ENCODE results near the gene PLOD1.
"Not testable (repeated sequence)": the region's sequence is repeated elsewhere in the genome, so short reads cannot be mapped to it uniquely, and the experiment has no call there.

The PLOD1 gene

DNA sequence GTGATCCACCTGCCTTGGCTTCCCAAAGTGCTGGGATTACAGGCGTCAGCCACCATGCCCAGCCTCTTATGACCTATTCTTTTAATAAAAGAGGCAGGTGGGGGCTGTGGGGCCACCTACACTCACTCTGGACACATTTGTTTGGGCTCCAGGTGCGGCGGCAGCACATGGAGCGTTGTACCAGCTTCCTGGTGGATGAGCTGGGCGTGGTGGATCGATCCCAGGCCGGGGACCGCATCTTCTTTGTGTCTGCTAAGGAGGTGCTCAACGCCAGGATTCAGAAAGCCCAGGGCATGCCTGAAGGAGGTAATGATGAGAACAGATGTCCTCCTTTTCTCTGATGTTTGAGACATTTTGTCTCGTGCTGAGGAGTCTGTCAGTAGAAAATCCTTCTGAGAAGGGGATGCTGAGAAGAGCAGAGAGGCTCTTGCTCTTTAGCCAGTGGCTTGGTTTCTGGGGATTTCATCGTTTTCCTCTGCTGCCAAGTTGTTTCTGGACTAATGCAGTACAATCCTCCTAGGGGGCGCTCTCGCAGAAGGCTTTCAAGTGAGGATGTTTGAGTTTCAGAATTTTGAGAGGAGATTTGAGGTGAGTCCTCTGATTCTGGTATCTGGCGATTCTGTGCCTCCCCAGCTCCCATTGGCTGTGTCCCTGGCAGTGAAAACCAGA is 66.9 kb downstream of the PLOD1 start:
- in situ Hi-C loops (cut with MboI; ENCODE audit: low sequenced_read_pairs) = no loop called here

DNA sequence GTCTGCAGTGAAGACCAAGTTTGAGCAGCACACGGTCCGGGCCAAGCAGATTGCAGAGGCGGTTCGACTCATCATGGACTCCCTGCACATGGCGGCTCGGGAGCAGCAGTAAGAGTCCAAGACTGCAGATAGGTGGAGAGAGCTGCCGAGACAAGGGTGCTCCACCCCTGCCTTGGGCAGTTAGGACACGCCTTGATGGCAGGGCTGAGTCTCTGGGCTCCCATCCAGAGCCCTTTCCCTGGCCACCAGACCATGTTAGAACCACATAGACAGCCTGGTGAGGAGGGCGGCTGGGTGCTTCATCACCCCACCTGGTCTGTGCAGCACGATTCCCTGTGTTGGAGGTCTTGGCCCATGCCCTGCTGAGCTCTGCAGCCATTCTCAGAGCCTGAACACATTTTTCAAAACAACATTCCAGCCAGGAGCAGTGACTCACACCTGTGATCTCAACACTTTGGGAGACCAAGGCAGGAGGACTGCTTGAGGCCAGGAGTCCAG is 67.5 kb downstream of the PLOD1 start:
- in situ Hi-C loops (cut with MboI; ENCODE audit: low sequenced_read_pairs) = no loop called here

DNA sequence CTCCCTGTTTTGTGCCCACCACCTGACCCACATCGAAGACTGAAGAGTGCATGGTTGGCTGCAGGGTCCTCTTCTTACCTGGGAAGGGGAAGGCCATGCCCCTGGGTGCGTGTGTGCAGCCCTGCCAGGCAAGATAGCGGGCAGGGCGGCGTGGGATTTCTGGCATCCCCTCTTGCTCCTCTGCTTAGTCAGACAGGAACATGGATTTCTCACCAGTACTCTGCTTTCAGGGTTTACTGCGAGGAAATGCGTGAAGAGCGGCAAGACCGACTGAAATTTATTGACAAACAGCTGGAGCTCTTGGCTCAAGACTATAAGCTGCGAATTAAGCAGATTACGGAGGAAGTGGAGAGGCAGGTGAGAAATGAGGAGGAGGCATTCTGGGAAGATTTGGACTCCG is 69.2 kb downstream of the PLOD1 start:
- in situ Hi-C loops (cut with MboI; ENCODE audit: low sequenced_read_pairs) = no loop called here

DNA sequence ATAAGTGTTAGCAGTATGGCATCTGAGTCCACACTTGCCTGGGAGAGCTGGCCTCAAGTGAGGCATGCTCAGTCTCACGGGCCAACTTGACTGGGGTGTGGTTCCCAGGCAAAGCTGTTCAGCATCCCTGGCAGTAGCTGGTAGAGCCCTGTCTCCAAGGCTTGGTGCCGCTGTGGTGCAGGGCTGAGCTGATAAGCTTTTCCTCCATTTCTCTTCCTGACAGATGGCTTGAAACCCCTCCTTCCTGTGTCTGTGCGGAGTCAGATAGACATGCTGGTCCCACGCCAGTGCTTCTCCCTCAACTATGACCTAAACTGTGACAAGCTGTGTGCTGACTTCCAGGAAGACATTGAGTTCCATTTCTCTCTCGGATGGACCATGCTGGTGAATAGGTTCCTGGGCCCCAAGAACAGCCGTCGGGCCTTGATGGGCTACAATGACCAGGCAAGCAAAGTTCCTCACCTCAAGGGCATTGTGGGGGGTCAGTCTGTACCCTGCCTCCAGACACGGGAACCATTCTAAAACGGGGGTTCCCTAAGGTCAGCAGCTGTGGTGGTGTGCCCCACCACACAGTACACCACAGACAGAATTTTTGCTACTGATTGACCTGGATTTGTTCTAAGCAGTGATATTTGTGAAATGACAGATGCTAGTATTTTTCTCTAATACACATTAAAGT is 71.1 kb downstream of the PLOD1 start:
- in situ Hi-C loops (cut with MboI; ENCODE audit: low sequenced_read_pairs) = no loop called here

DNA sequence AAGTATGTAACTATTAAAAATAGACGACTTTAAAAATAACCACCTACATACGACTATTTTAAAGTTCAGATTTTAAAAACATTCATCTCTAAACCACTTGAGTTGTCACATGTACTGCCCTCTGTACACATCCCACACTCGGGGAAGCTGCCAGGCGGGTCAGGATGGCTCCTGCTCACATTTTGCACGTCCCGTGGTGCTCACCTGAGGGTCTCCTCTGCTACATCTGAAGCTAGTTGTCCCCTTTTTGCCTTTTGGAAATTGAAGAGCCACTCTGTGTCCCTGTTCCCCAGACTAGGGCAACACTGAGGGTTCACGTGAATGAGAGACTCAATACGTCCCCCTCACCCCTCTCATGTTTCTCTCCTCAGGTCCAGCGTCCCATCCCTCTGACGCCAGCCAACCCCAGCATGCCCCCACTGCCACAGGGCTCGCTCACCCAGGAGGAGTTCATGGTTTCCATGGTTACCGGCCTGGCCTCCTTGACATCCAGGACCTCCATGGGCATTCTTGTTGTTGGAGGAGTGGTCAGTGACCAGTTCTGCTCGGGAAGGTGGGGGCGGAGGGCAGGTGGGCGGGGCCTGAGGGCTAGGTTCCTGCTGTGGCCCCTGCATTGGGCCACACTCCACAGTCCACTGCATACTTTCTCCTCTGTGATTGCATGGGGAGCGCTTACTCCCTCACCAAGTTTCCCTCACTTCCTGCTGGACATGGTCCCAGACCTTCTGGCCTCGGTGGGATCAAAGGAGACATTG is 71.8 kb downstream of the PLOD1 start:
- in situ Hi-C loops (cut with MboI; ENCODE audit: low sequenced_read_pairs) = no loop called here

DNA sequence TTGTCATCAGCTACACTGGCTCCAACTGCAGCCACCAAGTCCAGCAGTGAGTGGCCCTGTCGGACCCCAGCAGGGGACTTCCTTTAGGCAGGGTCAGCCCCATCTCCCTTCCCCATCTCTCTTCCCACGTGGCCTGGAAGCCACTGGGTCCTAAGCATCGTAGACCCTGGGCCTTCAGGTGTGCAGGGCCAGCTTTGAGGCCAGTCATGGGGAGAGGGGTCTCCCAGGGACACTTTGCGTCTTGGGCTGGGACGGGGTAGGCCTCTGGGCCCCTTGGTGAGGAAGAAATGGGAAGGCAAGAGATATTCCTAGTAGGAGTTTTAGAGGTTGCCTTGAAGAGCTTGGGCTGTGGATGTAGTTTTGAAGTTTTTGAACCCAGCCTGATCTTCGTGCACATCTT is 72.7 kb downstream of the PLOD1 start:
- in situ Hi-C loops (cut with MboI; ENCODE audit: low sequenced_read_pairs) = no loop called here

DNA sequence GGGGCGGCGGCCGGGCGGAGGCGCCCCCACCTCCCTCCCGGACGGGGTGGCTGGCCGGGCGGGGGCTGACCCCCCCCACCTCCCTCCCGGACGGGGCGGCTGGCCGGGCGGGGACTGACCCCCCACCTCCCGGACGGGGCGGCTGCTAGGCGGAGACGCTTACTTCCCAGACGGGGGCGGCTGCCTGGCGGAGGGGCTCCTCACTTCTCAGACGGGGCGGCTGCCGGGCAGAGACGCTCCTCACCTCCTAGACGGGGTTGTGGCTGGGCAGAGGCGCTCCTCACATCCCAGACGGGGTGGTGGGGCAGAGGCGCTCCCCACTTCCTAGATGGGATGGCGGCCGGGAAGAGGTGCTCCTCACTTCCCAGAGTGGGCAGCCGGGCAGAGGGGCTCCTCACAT is 73.8 kb downstream of the PLOD1 start:
- in situ Hi-C loops (cut with MboI; ENCODE audit: low sequenced_read_pairs) = not testable (repeated sequence)

DNA sequence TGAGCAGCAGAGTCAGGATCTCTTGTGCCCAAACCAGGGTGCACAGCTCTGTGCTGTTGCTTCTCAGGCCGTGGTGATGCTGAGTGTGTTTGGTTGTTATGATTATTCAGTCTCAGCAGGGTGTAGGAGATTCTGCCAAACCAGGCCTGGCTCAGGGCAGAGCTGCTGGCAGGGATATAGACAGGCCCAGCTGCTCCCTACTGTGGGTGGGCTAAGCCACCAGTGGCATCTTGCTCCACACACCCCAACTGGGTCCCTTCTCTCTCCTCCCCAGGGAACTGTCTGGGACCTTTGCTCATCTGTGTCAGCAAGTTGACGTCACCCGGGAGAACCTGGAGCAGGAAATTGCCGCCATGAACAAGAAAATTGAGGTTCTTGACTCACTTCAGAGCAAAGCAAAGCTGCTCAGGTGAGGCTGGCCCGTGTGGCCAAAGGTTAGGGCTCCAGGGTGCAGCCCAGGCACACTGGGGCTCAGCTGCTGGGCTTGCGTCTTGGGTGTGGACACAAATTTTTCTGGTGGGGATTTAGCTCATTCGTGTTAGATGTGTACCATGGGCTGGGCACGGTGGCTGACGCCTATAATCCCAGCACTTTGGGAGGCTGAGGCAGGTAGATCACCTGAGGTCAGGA is 74.9 kb downstream of the PLOD1 start:
- in situ Hi-C loops (cut with MboI; ENCODE audit: low sequenced_read_pairs) = no loop called here

DNA sequence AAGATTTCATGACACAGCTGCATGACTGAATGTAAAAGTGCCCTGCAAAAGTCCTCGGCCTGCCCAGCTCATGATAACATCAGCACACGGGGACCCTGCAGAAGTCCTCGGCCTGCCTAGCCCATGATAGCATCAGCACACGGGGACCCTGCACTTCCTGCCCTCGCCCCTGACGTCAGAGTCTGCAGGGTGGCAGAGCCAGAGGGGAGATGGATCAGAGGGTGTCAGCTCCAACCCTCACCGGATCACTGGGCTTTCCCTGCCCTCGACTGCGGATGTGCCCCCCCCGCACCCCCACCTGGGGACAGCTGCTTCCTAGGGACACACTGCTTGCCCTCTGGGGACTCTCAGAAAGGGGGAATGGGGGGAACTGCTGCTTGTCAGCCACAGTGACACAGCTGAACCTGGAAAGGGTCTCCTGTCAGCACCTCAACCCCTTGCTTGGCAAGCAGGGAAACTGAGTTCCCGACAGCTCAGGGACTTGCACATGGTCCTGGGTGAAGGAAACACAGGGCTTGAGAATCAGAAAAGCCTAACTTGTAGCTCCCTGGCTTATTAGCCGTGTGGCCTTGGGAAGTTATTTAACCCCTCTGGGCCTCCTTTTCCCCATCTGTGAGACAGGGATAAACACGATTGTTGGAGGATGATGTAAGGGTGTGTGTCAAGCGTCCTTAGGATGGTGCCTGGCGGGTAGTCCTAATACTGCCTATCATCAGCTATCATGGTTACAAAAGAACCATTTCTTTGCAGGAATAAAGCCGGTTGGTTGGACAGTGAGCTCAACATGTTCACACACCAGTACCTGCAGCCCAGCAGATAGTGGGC is 76.4 kb downstream of the PLOD1 start:
- in situ Hi-C loops (cut with MboI; ENCODE audit: low sequenced_read_pairs) = no loop called here

DNA sequence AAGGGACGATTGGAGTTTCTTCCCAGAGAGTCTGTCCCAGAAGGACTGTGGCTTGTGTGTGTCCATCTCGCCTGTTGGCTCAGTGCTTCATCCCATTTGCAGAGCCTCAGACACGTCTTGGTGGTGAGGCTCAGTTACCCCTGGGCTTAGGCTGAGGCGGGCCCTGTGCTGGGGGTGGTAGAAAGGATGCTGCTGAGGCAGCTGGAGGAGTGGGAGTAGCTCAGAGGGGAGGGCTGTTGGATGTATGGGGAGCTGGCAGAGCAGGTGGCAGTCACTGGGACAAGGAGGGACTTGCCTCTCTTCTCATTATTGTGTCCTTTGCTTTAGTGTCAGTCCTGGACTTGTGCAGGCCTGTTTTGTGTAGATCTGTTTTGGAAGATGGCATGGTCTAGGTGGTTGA is 77.5 kb downstream of the PLOD1 start:
- in situ Hi-C loops (cut with MboI; ENCODE audit: low sequenced_read_pairs) = no loop called here

DNA sequence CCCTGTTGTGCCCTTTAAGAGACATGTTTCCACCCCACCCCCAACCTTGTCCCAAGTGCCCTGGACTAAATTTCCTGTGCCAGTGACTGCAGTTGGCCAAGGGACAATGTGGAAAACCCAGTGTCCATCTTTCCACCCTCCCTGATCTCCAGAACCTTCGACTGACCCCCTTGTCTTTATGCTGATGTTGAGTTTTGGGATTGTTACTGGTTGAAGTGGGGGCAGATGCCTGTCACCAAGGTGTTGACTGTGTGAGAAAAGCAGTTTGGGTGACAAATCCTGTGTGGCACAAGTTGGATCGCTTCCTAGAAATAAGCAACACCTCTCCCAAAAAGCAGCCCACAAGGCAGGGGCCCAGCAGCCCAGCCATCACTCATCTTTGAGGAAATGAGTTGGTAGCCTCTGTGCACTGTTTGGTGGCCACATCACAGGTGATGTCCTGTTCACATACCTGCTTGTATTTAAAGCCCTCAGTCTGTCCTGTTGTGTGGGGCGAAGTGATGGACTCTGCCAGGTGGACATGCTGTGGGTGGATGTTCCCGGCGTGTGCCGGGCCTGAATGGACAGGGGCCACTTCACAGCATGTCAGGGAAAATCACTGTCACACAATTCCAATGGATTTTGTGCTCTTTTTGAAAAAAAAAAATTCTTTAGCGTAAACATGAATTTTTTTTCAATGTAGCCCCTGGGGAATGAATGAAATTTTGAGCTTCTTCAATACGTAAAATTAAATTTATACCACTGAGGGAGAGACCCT is 78.2 kb downstream of the PLOD1 start:
- in situ Hi-C loops (cut with MboI; ENCODE audit: low sequenced_read_pairs) = no loop called here

DNA sequence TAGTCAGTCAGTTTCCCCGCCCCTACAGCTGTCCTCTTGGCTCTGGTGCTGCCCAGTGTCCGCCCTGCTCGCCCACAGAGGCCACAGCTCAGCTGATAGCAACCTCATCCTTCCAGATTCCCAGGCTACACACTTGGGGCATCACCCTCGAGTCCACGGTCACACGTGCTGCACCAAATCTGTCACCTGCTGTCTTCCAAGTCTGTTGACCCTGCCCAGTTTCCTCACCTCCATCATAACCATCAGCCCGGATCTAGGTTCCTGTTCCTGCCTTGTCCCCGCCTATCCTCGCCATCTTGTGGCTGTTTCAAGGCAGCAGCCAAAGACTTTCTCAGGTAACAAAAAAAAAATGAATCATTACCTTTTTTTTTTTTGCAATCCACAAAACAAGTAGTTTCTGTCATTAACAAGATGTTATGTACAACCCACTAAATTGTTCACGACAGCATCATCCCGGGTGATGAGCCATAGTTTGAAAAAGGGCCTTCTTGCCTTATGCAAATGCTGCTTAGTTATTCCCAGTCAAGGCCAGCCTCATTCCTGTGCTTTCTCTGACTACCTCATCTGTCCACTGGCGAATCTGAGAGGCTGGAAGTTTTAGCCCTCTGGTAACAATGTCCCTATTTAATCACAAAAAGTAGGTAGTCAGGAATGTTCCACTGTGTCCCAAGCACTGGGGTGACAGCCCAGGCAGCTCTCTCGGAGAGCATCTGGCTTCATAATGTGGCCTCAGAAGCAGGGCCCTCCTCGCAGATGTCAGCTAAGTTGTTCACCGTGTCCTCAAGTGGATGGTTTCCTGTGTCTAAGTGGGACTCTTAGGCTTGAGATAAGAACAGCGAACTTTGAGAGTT is 79.8 kb downstream of the PLOD1 start:
- in situ Hi-C loops (cut with MboI; ENCODE audit: low sequenced_read_pairs) = no loop called here

DNA sequence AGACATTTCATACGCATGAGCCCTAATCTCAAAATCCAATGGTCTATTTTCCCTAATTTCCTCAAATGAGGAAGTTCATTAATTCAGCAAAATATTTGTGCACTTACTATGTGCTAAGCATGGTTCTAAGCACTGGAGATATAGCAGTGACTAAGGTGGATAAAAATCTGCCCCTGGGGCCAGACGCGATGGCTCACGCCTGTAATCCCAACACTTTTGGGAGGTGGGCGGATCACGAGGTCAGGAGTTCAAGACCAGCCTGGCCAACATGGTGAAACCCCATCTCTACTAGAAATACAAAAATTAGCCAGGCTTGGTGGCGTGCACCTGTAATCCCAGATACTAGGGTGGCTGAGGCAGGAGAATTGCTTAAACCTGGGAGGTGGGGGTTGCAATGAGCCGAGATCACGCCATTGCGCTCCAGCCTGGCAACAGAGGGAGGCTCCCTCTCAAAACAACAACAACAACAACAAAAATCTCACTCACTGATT is 80.5 kb downstream of the PLOD1 start:
- in situ Hi-C loops (cut with MboI; ENCODE audit: low sequenced_read_pairs) = no loop called here

DNA sequence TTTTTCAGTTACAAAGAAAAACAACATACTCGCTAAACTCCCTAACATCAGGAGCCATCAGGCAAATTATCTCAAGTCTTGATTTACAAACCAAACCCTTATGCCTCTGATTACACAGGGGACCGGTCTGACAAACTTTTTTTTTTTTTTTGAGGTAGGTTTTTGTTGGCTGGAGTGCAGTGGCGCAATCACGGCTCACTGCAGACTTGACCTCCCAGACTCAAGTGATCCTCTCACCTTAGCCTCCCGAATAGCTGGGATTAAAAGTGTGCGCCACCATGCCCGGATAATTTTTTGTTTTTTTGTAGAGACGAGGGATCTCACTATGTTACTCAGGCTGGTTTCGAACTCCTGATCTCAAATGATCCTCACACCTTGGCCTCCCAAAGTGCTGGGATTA is 81.0 kb downstream of the PLOD1 start:
- in situ Hi-C loops (cut with MboI; ENCODE audit: low sequenced_read_pairs) = no loop called here

DNA sequence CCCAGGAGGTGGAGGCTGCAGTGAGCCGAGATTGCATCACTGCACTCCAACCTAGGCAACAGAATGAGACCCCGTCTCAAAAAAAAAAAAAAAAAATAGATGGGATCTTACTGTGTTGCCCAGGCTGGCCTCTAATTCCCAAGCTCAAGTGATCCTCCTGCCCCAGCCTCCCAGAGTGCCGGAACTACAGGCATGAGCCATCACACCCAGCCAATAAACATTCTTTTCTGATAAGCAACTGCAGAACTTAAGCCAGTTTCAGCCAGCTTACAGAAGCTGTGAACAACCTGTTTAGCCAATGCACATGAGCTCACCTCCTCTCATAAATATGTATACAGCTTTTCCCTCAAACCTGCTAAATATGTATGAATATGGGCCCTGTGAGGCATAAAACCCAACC is 81.7 kb downstream of the PLOD1 start:
- in situ Hi-C loops (cut with MboI; ENCODE audit: low sequenced_read_pairs) = no loop called here

DNA sequence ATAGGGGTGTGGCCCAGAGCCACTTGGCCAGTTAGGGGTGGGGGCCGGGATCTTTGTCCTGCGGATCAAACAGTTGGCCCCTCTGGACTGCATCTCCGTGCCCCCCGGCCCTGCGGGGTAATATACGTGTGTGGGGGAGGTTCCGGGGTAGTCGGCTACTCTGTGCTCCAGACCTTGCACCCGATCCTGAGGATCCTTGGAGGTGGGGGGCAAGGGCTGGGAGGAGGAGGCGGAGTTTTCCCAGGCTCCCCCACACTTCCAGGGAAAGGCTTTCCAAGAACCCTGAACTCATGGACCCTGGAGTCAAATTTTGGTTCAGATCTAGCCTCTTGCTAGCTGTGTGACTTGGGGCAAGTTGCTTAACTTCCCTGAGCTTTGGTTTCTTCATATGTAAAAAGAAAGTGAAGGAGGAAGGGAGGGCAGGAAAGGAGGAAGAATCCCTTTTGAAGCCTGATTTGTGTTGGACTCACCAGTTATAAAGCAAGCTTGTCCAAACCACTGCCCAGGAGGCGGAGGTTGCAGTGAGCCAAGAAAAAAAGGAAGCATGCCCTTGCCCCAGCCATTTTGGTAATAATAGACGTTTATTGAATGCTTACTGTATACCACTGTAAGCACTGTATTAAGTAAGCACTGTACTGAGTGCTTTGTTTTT is 85.5 kb downstream of the PLOD1 start:
- in situ Hi-C loops (cut with MboI; ENCODE audit: low sequenced_read_pairs) = no loop called here

DNA sequence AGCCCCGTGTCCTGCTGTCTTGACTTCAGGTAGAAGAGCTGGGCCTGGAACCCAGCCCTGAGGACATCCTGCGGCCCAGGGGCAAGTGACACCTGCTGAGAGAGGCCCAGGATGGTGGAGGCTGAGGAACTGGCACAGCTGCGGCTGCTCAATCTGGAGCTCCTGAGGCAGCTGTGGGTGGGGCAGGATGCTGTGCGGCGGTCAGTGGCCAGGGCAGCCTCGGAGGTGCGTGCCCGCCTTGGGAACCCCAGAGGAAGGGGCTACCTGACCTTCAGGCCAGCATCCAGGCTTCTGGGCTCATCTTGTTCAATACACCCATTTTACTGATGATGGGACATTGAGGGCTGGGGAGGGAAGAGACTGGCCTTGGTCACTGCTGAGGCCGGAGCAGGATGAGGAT is 87.1 kb downstream of the PLOD1 start:
- in situ Hi-C loops (cut with MboI; ENCODE audit: low sequenced_read_pairs) = no loop called here

DNA sequence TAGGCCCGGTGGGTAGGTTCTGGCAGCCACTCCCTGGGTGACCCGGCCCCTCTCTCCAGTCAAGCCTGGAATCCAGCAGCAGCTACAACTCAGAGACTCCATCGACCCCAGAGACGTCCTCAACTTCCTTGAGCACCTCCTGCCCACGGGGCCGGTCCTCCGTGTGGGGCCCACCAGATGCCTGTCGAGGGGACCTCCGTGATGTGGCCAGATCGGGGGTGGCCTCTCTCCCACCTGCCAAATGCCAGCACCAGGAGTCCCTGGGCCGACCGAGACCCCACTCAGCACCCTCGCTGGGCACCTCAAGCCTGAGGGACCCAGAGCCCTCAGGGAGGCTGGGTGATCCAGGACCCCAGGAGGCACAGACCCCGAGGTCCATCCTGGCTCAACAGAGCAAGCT is 87.5 kb downstream of the PLOD1 start:
- in situ Hi-C loops (cut with MboI; ENCODE audit: low sequenced_read_pairs) = no loop called here

Measured in HL-60/S4 (cell line).